Chondrocyte (in vitro differentiated cells): ENCODE measurements around the gene DLL3. TPM values are rescaled to one million over a fixed set of nuclear protein-coding genes. Genes with fewer than 3 reads are reported as not detected.

Experiments used
- DNase-seq: peaks from one replicate; pipeline ENCODE4 v3.0.0; 2021; ENCODE audit warnings: mixed read lengths, low spot score
- H3K27ac Mint-ChIP-seq: one replicate; pipeline ENCODE4 v1.8.0; 2021; ENCODE audit warnings: mild to moderate bottlenecking, moderate library complexity, mixed read lengths; ENCODE audit not compliant: unreplicated experiment
- H3K27me3 Mint-ChIP-seq: 2 replicates; pipeline ENCODE4 v1.8.0; 2021; ENCODE audit warnings: low read depth, mixed read lengths
- H3K36me3 Mint-ChIP-seq: 2 replicates; pipeline ENCODE4 v1.8.0; 2021; ENCODE audit warnings: low read depth, mixed read lengths
- H3K4me1 Mint-ChIP-seq: 2 replicates; pipeline ENCODE4 v1.8.0; 2021; ENCODE audit warnings: low read depth, mild to moderate bottlenecking, mixed read lengths
- H3K4me3 Mint-ChIP-seq: one replicate; pipeline ENCODE4 v1.8.0; 2021; ENCODE audit warnings: mild to moderate bottlenecking, moderate library complexity, mixed read lengths; ENCODE audit not compliant: unreplicated experiment
- H3K9me3 Mint-ChIP-seq: 2 replicates; pipeline ENCODE4 v1.8.0; 2021; ENCODE audit warnings: low read depth, mixed read lengths
- CTCF ChIP-seq: fragments of 200-600 bp; sonication (generic); IDR thresholded peaks from 2 replicates; pipeline ENCODE4 v1.5.0; 2021; ENCODE audit warnings: antibody characterized with exemption, mild to moderate bottlenecking, moderate library complexity
- total RNA-seq: library from RNA; stranded (reverse); gene quantifications from 3 replicates; pipeline ENCODE4 v1.2.1, GENCODE V29; 2021

DLL3 gene
- total RNA-seq, 1 donor from 2014 or later = 1.3 TPM

- no peak for TF ChIP-seq CTCF
- Mint-ChIP-seq H3K27ac (no peak overlapping the region), H3K9me3 (no peaks in the 10 kb centered on the region), H3K36me3 (peaks cover 25% of the 10 kb centered on the region), H3K4me3 (no peak overlapping the region), H3K27me3 (no peaks in the 10 kb centered on the region), H3K4me1 (no peaks in the 10 kb centered on the region)
- DNase-seq = no peak
Observed at GRCh38 chr19:39489756-39490155, 9.0 kb upstream of the DLL3 start.

GRCh38 chr19:39492225-39492624, 6.5 kb upstream of the DLL3 start:
- Mint-ChIP-seq H3K27me3 (peaks cover 8% of the 10 kb centered on the region), H3K36me3 (peaks cover 17% of the 10 kb centered on the region), H3K4me1 (no peaks in the 10 kb centered on the region), H3K9me3 (no peaks in the 10 kb centered on the region), H3K27ac (no peak overlapping the region), H3K4me3 (no peak overlapping the region)
- DNase-seq = no peak
- TF ChIP-seq CTCF = no peak

GRCh38 chr19:39492788-39493187, 6.0 kb upstream of the DLL3 start:
- no peak for DNase-seq
- no peak for TF ChIP-seq CTCF
- Mint-ChIP-seq H3K27ac (no peak overlapping the region), H3K4me3 (no peak overlapping the region), H3K9me3 (no peaks in the 10 kb centered on the region), H3K4me1 (peaks cover 3% of the 10 kb centered on the region), H3K27me3 (peaks cover 8% of the 10 kb centered on the region), H3K36me3 (peaks cover 17% of the 10 kb centered on the region)

GRCh38 chr19:39494661-39495060, 4.1 kb upstream of the DLL3 start:
- peaks cover 15% of the 10 kb centered on the region for H3K4me1 Mint-ChIP-seq
- no peaks in the 10 kb centered on the region for H3K9me3 Mint-ChIP-seq
- no peak overlapping the region for H3K4me3 Mint-ChIP-seq
- H3K27ac Mint-ChIP-seq = no peak overlapping the region
- peaks cover 20% of the 10 kb centered on the region for H3K27me3 Mint-ChIP-seq
- peaks cover 6% of the 10 kb centered on the region for H3K36me3 Mint-ChIP-seq
- TF ChIP-seq CTCF = no peak
- no peak for DNase-seq

- Mint-ChIP-seq H3K4me3 (no peak overlapping the region), H3K4me1 (peaks cover 15% of the 10 kb centered on the region), H3K27ac (no peak overlapping the region), H3K9me3 (no peaks in the 10 kb centered on the region), H3K27me3 (peaks cover 30% of the 10 kb centered on the region), H3K36me3 (peaks cover 1% of the 10 kb centered on the region)
- DNase-seq = no peak
- no peak for TF ChIP-seq CTCF
Observed at GRCh38 chr19:39496063-39496462, 2.7 kb upstream of the DLL3 start.
